ENCODE results near the gene HLA-G. TPM values are rescaled to one million over a fixed set of nuclear protein-coding genes. Genes with fewer than 3 reads are reported as not detected.
"Not testable (repeated sequence)": the region's sequence is repeated elsewhere in the genome, so short reads cannot be mapped to it uniquely, and the experiment has no call there.

Gene HLA-G
- polyA plus RNA-seq, 1 donor (not counting 4 experiments of a cell fraction or from before 2014, with no cell fraction given), result 0.84 TPM

GRCh38 chr6:29875257-29875656, 47.6 kb downstream of the HLA-G start:
- Histone ChIP-seq H3K27me3 (ENCODE audit: control insufficient read depth, extremely low read depth, insufficient read depth, low read length) (no peaks in the 10 kb centered on the region), H3K9ac (ENCODE audit: control insufficient read depth, extremely low read depth, insufficient read depth, low read length) (no peak overlapping the region), H3K9me3 (ENCODE audit: control insufficient read depth, low read depth, low read length) (no peaks in the 10 kb centered on the region), H3K27ac (ENCODE audit: control insufficient read depth, insufficient read depth, low read length) (no peak overlapping the region), H3K9me1 (ENCODE audit: control insufficient read depth, extremely low read depth, insufficient read depth, low read length) (no peaks in the 10 kb centered on the region), H3K4me1 (ENCODE audit: control insufficient read depth, extremely low read depth, insufficient read depth, low read length) (no peaks in the 10 kb centered on the region), H3K79me2 (ENCODE audit: control insufficient read depth, insufficient read depth, low read length) (no peaks in the 10 kb centered on the region), H4K20me1 (ENCODE audit: control insufficient read depth, extremely low read depth, insufficient read depth, low read length) (no peaks in the 10 kb centered on the region), H3K4me3 (ENCODE audit: control insufficient read depth in 2 of 3, extremely low read depth in 1 of 3, insufficient read depth in 2 of 3, low read depth in 1 of 3, low read length in 3 of 3) (no peak overlapping the region), H3K4me2 (ENCODE audit: control insufficient read depth, extremely low read depth, insufficient read depth, low read depth, low read length) (no peak overlapping the region), H2AFZ (ENCODE audit: control insufficient read depth, low read length) (no peak overlapping the region), H3K36me3 (ENCODE audit: control insufficient read depth in 2 of 2, extremely low read depth in 1 of 2, insufficient read depth in 2 of 2, low read length in 2 of 2) (no peaks in the 10 kb centered on the region)
- TF ChIP-seq CTCF (optimal IDR thresholded peaks at IDR 0.05 in 1 of 3, IDR thresholded peaks at IDR 0.05 in 1 of 3, conservative IDR thresholded peaks at IDR 0.05 in 1 of 3; ENCODE audit: extremely low read depth in 1 of 3, insufficient read depth in 2 of 3, low read length in 3 of 3) (no peak), EZH2 (IDR thresholded peaks at IDR 0.05; ENCODE audit: low read length) (no peak)
- dilution Hi-C loops (cut with MboI; ENCODE audit: extremely low pct_ligation_motif_present, low sequenced_read_pairs), result no loop called here
- DNase-seq (ENCODE audit: low read depth, low spot score) (no peak), FAIRE-seq (no peak)

DNA sequence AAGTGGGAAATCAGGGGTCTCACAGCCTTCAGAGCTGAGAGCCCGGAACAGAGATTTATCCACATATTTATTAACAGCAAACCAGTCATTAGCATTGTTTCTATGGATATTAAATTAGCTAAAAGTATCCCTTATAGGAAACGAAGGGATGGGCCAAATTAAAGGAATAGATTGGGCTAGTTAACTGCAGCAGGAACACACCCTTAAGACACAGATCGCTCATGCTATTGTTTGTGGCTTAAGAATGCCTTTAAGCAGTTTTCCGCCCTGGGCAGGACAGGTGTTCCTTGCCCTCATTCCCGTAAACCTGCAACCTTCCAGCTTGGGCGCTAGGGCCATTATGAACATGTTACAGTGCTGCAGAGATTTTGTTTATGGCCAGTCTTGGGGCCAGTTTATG, 48.1 kb downstream of the HLA-G start:
- H2AFZ ChIP-seq (ENCODE audit: control insufficient read depth, low read length); H3K4me1 ChIP-seq (ENCODE audit: control insufficient read depth, extremely low read depth, insufficient read depth, low read length); H3K27ac ChIP-seq (ENCODE audit: control insufficient read depth, insufficient read depth, low read length); H3K36me3 ChIP-seq (ENCODE audit: control insufficient read depth in 2 of 2, extremely low read depth in 1 of 2, insufficient read depth in 2 of 2, low read length in 2 of 2); H3K9me1 ChIP-seq (ENCODE audit: control insufficient read depth, extremely low read depth, insufficient read depth, low read length); H3K4me2 ChIP-seq (ENCODE audit: control insufficient read depth, extremely low read depth, insufficient read depth, low read depth, low read length); dilution Hi-C loops (cut with MboI; ENCODE audit: extremely low pct_ligation_motif_present, low sequenced_read_pairs); FAIRE-seq; DNase-seq (ENCODE audit: low read depth, low spot score); H3K9ac ChIP-seq (ENCODE audit: control insufficient read depth, extremely low read depth, insufficient read depth, low read length); H4K20me1 ChIP-seq (ENCODE audit: control insufficient read depth, extremely low read depth, insufficient read depth, low read length); H3K79me2 ChIP-seq (ENCODE audit: control insufficient read depth, insufficient read depth, low read length); H3K27me3 ChIP-seq (ENCODE audit: control insufficient read depth, extremely low read depth, insufficient read depth, low read length); H3K4me3 ChIP-seq (ENCODE audit: control insufficient read depth in 2 of 3, extremely low read depth in 1 of 3, insufficient read depth in 2 of 3, low read depth in 1 of 3, low read length in 3 of 3); H3K9me3 ChIP-seq (ENCODE audit: control insufficient read depth, low read depth, low read length): not testable (repeated sequence)

Small RNAs within 50 kb of the gene (small RNA-seq; reads per million reads assigned to genes)
- gene MICG (ENCODE audit: insufficient read length in 3 of 3, low read depth in 3 of 3, low replicate concordance in 1 of 3), result 0 reads per million in 3 experiments

Other genes starting within 250 kb of the HLA-G start
- not detected in 3 replicates for gene OR2H2, start 242.7 kb upstream of the HLA-G start, polyA plus RNA-seq
- gene GABBR1, start 194.6 kb upstream of the HLA-G start, polyA plus RNA-seq, result 10.4 to 18.9 TPM (median 18.9 TPM) in 3 replicates
- not detected in 3 replicates for gene MOG, start 170.7 kb upstream of the HLA-G start, polyA plus RNA-seq
- 17.4 to 26.3 TPM (median 22.5 TPM) in 3 replicates for gene ZFP57, start 146.7 kb upstream of the HLA-G start, polyA plus RNA-seq
- 36.2 to 66.6 TPM (median 46.0 TPM) in 3 replicates for gene HLA-F, start 104.4 kb upstream of the HLA-G start, polyA plus RNA-seq
- gene HLA-A, start 114.7 kb downstream of the HLA-G start, polyA plus RNA-seq, result 401 to 820 TPM (median 420 TPM) in 3 replicates
- 27.9 to 28.8 TPM (median 28.7 TPM) in 3 replicates for gene POLR1H, start 233.4 kb downstream of the HLA-G start, polyA plus RNA-seq
- 51.5 to 58.0 TPM (median 54.9 TPM) in 3 replicates for gene PPP1R11, start 239.4 kb downstream of the HLA-G start, polyA plus RNA-seq
- gene RNF39, start 247.9 kb downstream of the HLA-G start, polyA plus RNA-seq, result 2.8 to 4.4 TPM (median 4.2 TPM) in 3 replicates